Measurements from ENCODE around the gene LRRC3.

Gene LRRC3

DNA sequence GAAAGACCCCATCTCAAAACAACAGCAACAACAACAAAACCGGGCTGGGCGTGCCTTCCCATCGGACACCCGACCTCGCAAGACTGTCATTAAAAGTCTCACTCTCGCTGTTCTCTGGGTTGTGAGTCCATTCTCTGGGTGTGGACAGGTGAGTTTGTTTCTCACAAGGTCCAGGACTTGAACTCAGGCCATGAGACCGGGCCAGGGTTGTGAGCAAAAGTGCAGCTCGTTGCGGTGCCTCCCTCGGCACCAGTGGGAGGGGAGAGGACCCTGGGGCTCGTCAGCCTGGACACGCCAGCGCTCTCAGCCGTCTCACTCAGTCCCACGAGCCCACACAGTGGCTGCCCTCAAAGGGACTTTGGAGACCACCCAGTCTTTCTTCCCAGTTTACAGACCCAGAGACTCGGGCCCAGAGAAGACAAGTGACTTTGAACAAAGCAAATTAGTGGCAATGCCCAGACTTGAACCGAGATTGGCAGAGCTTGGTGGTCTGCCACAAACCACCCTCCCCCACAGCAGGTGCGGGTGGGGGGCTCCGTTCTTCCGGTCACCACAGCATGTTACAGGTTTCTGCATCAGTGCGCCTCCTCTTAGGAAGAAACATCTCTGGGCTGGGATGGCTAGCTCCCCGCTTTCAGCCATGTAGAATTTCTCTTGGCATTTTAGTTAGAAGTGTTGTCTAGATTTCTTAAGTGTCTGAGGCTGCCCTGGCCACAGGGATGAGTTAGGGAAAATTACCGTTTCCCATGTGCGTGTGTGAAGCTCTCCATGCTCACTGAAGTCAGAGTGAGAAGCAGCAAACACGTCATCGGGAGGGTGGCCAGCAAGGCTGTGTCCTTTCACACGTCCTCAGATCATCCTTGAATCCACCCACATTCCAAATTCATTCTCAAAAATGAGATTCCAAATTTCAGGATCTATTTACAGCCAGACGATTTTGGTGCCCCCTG is 28.3 kb downstream of the LRRC3 start:
- H3K4me3 ChIP-seq (ENCODE audit: low read depth, low read length), result no peak overlapping the region

GRCh38 chr21:44484498-44485253 is 29.4 kb downstream of the LRRC3 start:
- in situ Hi-C loops (cut with HindIII; ENCODE audit: low sequenced_read_pairs), result no loop called here
- H3K4me3 ChIP-seq (ENCODE audit: low read depth, low read length), result no peak overlapping the region
- TF ChIP-seq CTCF (IDR thresholded peaks at IDR 0.05; ENCODE audit: low read depth, low read length), result no peak
- no peak for DNase-seq (ENCODE audit: low read depth, low spot score)

More for the DNA sequence above, 28.3 kb downstream of the LRRC3 start:
- in situ Hi-C loops (cut with HindIII; ENCODE audit: low sequenced_read_pairs), result no loop called here
- no peak for TF ChIP-seq CTCF (IDR thresholded peaks at IDR 0.05; ENCODE audit: low read depth, low read length)
- no peak for DNase-seq (ENCODE audit: low read depth, low spot score)

GRCh38 chr21:44485254-44485793 is 30.0 kb downstream of the LRRC3 start:
- in situ Hi-C loops (cut with HindIII; ENCODE audit: low sequenced_read_pairs), result no loop called here
- peak overlapping the region; percentile 8 for H3K4me3 ChIP-seq (ENCODE audit: low read depth, low read length)
- TF ChIP-seq CTCF (IDR thresholded peaks at IDR 0.05; ENCODE audit: low read depth, low read length), result peak; percentile 12
- DNase-seq (ENCODE audit: low read depth, low spot score), result peak; percentile 6

GRCh38 chr21:44485796-44486195 is 30.5 kb downstream of the LRRC3 start:
- DNase-seq (ENCODE audit: low read depth, low spot score), result no peak
- in situ Hi-C loops (cut with HindIII; ENCODE audit: low sequenced_read_pairs), result no loop called here
- no peak for TF ChIP-seq CTCF (IDR thresholded peaks at IDR 0.05; ENCODE audit: low read depth, low read length)
- peak overlapping the region; percentile 8 for H3K4me3 ChIP-seq (ENCODE audit: low read depth, low read length)

- no peak for TF ChIP-seq CTCF (IDR thresholded peaks at IDR 0.05; ENCODE audit: low read depth, low read length)
- H3K4me3 ChIP-seq (ENCODE audit: low read depth, low read length), result no peak overlapping the region
- no peak for DNase-seq (ENCODE audit: low read depth, low spot score)
- in situ Hi-C loops (cut with HindIII; ENCODE audit: low sequenced_read_pairs), result no loop called here
These were observed 31.0 kb downstream of the LRRC3 start for GRCh38 chr21:44486302-44486701.

DNA sequence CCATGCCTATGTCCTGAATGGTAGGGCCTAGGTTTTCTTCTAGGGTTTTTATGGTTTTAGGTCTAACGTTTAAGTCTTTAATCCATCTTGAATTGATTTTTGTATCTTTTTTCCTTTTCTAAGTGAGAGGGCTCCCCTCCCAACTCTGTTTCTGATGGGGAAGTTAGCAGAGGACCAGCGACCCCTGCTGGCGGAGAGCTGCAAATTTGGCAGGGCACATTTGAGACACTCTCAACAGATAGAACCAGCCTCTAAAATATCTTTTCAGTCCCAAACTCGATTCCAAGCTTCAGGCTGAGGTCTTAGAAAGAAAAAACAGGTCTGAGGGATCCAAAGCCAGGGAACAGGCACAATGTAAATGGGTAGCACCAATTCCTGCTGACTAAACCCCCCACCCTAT is 32.5 kb downstream of the LRRC3 start:
- no peak overlapping the region for H3K4me3 ChIP-seq (ENCODE audit: low read depth, low read length)
- peak; percentile 55 for TF ChIP-seq CTCF (IDR thresholded peaks at IDR 0.05; ENCODE audit: low read depth, low read length)
- peak; percentile 3 for DNase-seq (ENCODE audit: low read depth, low spot score)
- in situ Hi-C loops (cut with HindIII; ENCODE audit: low sequenced_read_pairs), result no loop called here
